ENCODE data around the gene PIP5KL1. TPM values are rescaled to one million over a fixed set of nuclear protein-coding genes. Genes with fewer than 3 reads are reported as not detected.
A peak's percentile ranks its signal among the peaks of the same experiment; 100 is the strongest.

PIP5KL1 gene
- total and polyA plus RNA-seq, 2 of the 8 experiments (the other 6 are each of a cell fraction or from before 2014, with no cell fraction given) = 13.4 to 15.4 TPM

DNA sequence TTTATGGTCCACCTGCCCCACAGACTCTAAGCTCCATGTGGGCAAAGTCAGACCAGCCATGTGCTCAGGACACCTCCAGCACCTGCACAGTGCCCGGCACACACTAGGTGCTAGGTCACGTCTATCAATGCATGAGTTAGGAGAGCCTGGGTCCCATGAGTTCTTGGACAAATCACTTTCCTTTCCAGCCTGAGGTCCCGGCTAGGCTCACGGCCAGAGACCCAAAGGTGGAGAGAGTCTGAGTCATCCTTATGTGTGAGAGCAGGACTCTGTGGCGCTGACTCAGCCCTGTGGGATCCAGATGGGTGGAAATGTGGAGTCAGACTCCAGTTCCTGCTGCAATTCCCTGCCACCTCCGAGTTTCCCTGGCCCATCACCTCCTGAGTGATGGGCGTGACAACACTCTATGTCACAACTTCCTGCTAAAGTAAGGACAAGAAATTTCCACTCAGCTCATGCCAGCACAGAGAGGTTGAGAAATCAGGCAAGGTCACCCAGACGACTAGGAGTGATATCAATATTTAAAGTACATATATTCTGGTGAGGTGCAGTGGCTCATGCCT is 11.2 kb downstream of the PIP5KL1 start:
- H3K36me3 ChIP-seq (ENCODE audit: control insufficient read depth in 2 of 4, insufficient read depth in 4 of 4, low read length in 3 of 4) = no peaks in the 10 kb centered on the region
- H3K79me1 ChIP-seq (ENCODE audit: low read depth, low read length) = no peaks in the 10 kb centered on the region
- H3K4me3 ChIP-seq (ENCODE audit: extremely low read depth in 1 of 4, insufficient read depth in 2 of 4, low read depth in 3 of 4, low read length in 4 of 4) = no peak overlapping the region
- H4K8ac ChIP-seq (ENCODE audit: extremely low read depth, insufficient read depth, low read length) = peak overlapping the region; percentile 31; the same call in 1 of the 2 replicates
- H3K79me2 ChIP-seq (ENCODE audit: control insufficient read depth in 1 of 2, insufficient read depth in 2 of 2, low read length in 2 of 2) = no peaks in the 10 kb centered on the region
- H3K27me3 ChIP-seq (replicated peaks in 1 of 4; ENCODE audit: control insufficient read depth in 3 of 4, extremely low read depth in 1 of 4, insufficient read depth in 3 of 4, low read length in 3 of 4) = peaks cover 0 to 14% (median 10%) of the 10 kb centered on the region in 4 experiments; a peak in 5 of 7 replicates
- no peak overlapping the region for H2BK5ac ChIP-seq (ENCODE audit: low read depth, low read length)
- H4K5ac ChIP-seq (ENCODE audit: insufficient read length, low read depth, low read length) = no peak overlapping the region
- no peak overlapping the region for H2BK15ac ChIP-seq (ENCODE audit: low read length)
- H2AFZ ChIP-seq (ENCODE audit: low read length) = no peak overlapping the region
- peaks cover 0 to 3% of the 10 kb centered on the region in 2 experiments for H4K20me1 ChIP-seq (replicated peaks in 1 of 2; ENCODE audit: control insufficient read depth in 1 of 2, insufficient read depth in 2 of 2, low read length in 2 of 2)
- ChIA-PET CTCF (ENCODE audit: partially characterized antibody) (interaction anchor here (0.7 to 6.7 kb wide), 19 partner anchors 9 to 1362 kb away, joined by 3 to 114 read pairs (median 4); partner anchors contain the start of gene TOR2A), POLR2A (ENCODE audit: partially characterized antibody) (interaction anchor here (0.6 to 1.5 kb wide), 8 partner anchors 9 to 214 kb away, joined by 3 to 5 read pairs (median 3); no protein-coding TSS in a partner anchor)
- H3K4me2 ChIP-seq (ENCODE audit: insufficient read depth in 1 of 2, low read depth in 2 of 2, low read length in 2 of 2) = no peak overlapping the region
- FAIRE-seq (no peak), DNase-seq (ENCODE audit: low read depth in 1 of 2, low spot score in 2 of 2) (no peak)
- no peak overlapping the region for H2BK12ac ChIP-seq (ENCODE audit: low read depth, low read length)
- peaks cover 4 to 8% (median 7%) of the 10 kb centered on the region in 4 experiments for H3K4me1 ChIP-seq (replicated peaks in 1 of 4; ENCODE audit: control insufficient read depth in 3 of 4, insufficient read depth in 4 of 4, low read length in 3 of 4)
- no peak overlapping the region for H3K27ac ChIP-seq (ENCODE audit: low read depth, low read length)
- no peak overlapping the region for H3K23ac ChIP-seq (ENCODE audit: insufficient read length)
- H3K18ac ChIP-seq (ENCODE audit: extremely low read depth, low read length) = no peak overlapping the region
- no peak for TF ChIP-seq SAP30 (IDR thresholded peaks at IDR 0.05; ENCODE audit: insufficient read depth, insufficient replicate concordance, low read length)
- TF ChIP-seq BACH1 (IDR thresholded peaks at IDR 0.05; ENCODE audit: low read length) = 0 out of 2 replicates have a peak, but pooled peaks have one; percentile 33
- TF ChIP-seq, protein P1, sequence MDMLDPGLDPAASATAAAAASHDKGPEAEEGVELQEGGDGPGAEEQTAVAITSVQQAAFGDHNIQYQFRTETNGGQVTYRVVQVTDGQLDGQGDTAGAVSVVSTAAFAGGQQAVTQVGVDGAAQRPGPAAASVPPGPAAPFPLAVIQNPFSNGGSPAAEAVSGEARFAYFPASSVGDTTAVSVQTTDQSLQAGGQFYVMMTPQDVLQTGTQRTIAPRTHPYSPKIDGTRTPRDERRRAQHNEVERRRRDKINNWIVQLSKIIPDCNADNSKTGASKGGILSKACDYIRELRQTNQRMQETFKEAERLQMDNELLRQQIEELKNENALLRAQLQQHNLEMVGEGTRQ (IDR thresholded peaks at IDR 0.05; ENCODE audit: low read length) = no peak
- no peak overlapping the region for H3K14ac ChIP-seq (ENCODE audit: insufficient read length)
- H3K56ac ChIP-seq (replicated peaks; ENCODE audit: insufficient read length, low read depth, low read length) = no peak overlapping the region
- no peak overlapping the region for H2BK120ac ChIP-seq (replicated peaks; ENCODE audit: low read depth, low read length)
- no peaks in the 10 kb centered on the region for H3K9me3 ChIP-seq (ENCODE audit: insufficient read depth in 2 of 2, low read depth in 1 of 2, low read length in 1 of 2)
- H2AK5ac ChIP-seq (ENCODE audit: low read depth, low read length) = no peak overlapping the region
- H3K4ac ChIP-seq (replicated peaks; ENCODE audit: insufficient read length, low read depth, low read length) = no peak overlapping the region
- no peak overlapping the region for H4K91ac ChIP-seq (replicated peaks; ENCODE audit: insufficient read length, low read length)
- 89% methylated on average over 8 of the region's 8 CpGs; no CpG with 5 or more reads in 1 of the 2 experiments for WGBS, 2 experiments (ENCODE audit: extremely low coverage in 1 of 2, insufficient coverage in 1 of 2, insufficient read length in 1 of 2, insufficient replicate concordance in 2 of 2, low coverage in 1 of 2, low lambda C conversion rate in 2 of 2, missing lambda C conversion rate in 1 of 2)
- H3K9ac ChIP-seq (replicated peaks in 1 of 4; ENCODE audit: extremely low read depth in 1 of 4, low read depth in 3 of 4, low read length in 3 of 4) = no peak overlapping the region
- H3K23me2 ChIP-seq (ENCODE audit: low read depth, low read length) = peaks cover 5% of the 10 kb centered on the region
- H2BK20ac ChIP-seq (ENCODE audit: low read length) = no peak overlapping the region
